Chondrocyte (in vitro differentiated cells): ENCODE results near the gene ERCC4. TPM values are rescaled to one million over a fixed set of nuclear protein-coding genes. Genes with fewer than 3 reads are reported as not detected.

ENCODE experiments used
- DNase-seq: peaks from one replicate; pipeline ENCODE4 v3.0.0; 2021; ENCODE audit warnings: mixed read lengths, low spot score
- H3K27ac Mint-ChIP-seq: one replicate; pipeline ENCODE4 v1.8.0; 2021; ENCODE audit warnings: mild to moderate bottlenecking, moderate library complexity, mixed read lengths; ENCODE audit not compliant: unreplicated experiment
- H3K27me3 Mint-ChIP-seq: 2 replicates; pipeline ENCODE4 v1.8.0; 2021; ENCODE audit warnings: low read depth, mixed read lengths
- H3K36me3 Mint-ChIP-seq: 2 replicates; pipeline ENCODE4 v1.8.0; 2021; ENCODE audit warnings: low read depth, mixed read lengths
- H3K4me1 Mint-ChIP-seq: 2 replicates; pipeline ENCODE4 v1.8.0; 2021; ENCODE audit warnings: low read depth, mild to moderate bottlenecking, mixed read lengths
- H3K4me3 Mint-ChIP-seq: one replicate; pipeline ENCODE4 v1.8.0; 2021; ENCODE audit warnings: mild to moderate bottlenecking, moderate library complexity, mixed read lengths; ENCODE audit not compliant: unreplicated experiment
- H3K9me3 Mint-ChIP-seq: 2 replicates; pipeline ENCODE4 v1.8.0; 2021; ENCODE audit warnings: low read depth, mixed read lengths
- total RNA-seq: library from RNA; stranded (reverse); gene quantifications from 3 replicates; pipeline ENCODE4 v1.2.1, GENCODE V29; 2021
- TF ChIP-seq, protein P1 (sequence below): fragments of 200-600 bp; sonication (generic); IDR thresholded peaks from 2 replicates; pipeline ENCODE4 v1.5.0; 2021; ENCODE audit warnings: antibody characterized with exemption, mild to moderate bottlenecking, moderate library complexity

The ERCC4 gene
- total RNA-seq, 1 donor from 2014 or later: 18.5 TPM

DNA sequence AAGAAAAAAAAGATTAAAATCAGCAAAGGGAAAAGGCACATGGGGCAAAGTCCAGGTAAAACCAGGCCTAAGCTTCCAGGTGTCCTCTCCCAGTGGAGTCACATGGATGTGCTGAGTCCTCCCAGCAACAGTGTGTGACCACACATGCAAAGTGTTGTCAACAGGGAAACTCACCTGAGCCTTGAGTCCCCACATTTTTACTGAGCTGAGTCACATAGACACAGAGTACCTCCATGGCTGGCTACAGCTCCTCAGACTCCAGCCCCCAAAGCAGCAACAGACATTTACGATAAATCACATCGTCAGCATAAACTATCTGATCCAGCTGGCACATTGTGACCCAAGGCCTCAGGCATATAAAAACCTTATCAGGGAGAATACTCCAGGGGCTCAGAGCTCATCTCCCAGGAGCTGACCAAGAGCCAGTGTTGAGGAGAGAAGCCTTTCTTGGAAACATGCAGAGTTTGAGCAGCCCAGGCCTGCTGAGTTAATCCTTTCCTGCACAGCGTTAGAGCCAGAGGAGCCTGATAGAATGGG is 20.5 kb downstream of the ERCC4 start:
- TF ChIP-seq, protein P1, sequence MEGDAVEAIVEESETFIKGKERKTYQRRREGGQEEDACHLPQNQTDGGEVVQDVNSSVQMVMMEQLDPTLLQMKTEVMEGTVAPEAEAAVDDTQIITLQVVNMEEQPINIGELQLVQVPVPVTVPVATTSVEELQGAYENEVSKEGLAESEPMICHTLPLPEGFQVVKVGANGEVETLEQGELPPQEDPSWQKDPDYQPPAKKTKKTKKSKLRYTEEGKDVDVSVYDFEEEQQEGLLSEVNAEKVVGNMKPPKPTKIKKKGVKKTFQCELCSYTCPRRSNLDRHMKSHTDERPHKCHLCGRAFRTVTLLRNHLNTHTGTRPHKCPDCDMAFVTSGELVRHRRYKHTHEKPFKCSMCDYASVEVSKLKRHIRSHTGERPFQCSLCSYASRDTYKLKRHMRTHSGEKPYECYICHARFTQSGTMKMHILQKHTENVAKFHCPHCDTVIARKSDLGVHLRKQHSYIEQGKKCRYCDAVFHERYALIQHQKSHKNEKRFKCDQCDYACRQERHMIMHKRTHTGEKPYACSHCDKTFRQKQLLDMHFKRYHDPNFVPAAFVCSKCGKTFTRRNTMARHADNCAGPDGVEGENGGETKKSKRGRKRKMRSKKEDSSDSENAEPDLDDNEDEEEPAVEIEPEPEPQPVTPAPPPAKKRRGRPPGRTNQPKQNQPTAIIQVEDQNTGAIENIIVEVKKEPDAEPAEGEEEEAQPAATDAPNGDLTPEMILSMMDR: no peak
- peaks cover 5% of the 10 kb centered on the region for H3K4me1 Mint-ChIP-seq
- H3K27ac Mint-ChIP-seq: no peak overlapping the region
- peaks cover 21% of the 10 kb centered on the region for H3K36me3 Mint-ChIP-seq
- H3K9me3 Mint-ChIP-seq: no peaks in the 10 kb centered on the region
- H3K27me3 Mint-ChIP-seq: no peaks in the 10 kb centered on the region
- no peak overlapping the region for H3K4me3 Mint-ChIP-seq
- no peak for DNase-seq

DNA sequence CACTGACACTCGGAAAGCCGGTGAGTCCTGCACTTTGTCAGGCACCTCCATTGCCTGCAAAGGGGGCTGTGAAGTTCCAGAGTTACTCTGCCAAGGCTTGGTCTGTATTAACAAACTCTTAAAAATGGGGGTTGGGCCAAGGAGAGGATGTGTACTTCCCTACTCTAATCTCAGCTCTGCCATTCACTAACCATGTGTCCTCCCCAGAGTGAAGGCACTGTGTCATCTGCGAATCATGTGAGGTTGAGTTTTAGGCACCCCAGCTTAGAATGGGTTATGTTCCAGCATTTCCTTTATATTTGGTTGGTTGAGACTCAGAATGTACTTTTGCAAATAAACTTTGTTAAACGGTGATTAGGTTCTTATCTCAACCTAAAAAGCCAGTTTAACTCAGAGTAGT is 24.9 kb downstream of the ERCC4 start:
- no peaks in the 10 kb centered on the region for H3K27me3 Mint-ChIP-seq
- no peaks in the 10 kb centered on the region for H3K4me1 Mint-ChIP-seq
- H3K36me3 Mint-ChIP-seq: peaks cover 29% of the 10 kb centered on the region
- TF ChIP-seq, protein P1: no peak
- no peak for DNase-seq
- H3K4me3 Mint-ChIP-seq: no peak overlapping the region
- H3K9me3 Mint-ChIP-seq: no peaks in the 10 kb centered on the region
- H3K27ac Mint-ChIP-seq: no peak overlapping the region

DNA sequence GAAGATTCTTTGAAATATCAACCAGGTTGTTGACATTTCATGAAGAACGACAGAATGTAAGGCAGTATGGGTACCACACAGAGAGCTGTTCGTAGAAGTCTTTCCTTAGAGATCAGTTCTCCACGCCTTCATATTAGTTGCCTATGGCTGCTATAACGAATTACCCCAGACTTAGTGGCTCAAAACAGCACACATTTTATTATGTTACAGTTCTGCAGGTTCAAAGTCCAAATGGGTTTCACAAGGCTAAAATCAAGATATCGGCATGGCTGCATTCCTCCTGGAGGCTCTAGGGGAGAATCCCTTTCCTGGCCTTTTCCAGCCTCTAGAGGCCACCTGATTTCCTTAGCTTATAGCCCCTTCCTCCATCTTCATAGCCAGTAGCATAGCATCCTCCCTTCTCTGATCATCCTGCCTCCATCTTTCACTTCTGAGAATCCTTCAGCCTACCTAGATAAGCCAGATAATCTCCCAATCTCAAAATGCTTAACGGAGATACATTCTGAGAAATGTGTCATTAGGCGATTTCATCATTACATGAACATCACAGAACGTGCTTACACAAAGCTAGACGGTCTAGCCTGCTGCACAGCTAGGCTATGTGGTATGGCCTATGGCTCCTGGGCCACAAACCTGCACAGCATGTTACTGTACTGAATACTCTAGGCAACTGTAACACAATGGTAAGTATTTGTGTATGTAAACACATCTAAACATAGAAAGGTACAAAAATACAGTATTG is 26.0 kb downstream of the ERCC4 start:
- no peaks in the 10 kb centered on the region for H3K4me1 Mint-ChIP-seq
- peaks cover 31% of the 10 kb centered on the region for H3K36me3 Mint-ChIP-seq
- no peak for DNase-seq
- no peaks in the 10 kb centered on the region for H3K27me3 Mint-ChIP-seq
- H3K4me3 Mint-ChIP-seq: no peak overlapping the region
- H3K9me3 Mint-ChIP-seq: no peaks in the 10 kb centered on the region
- no peak overlapping the region for H3K27ac Mint-ChIP-seq
- TF ChIP-seq, protein P1: no peak

DNA sequence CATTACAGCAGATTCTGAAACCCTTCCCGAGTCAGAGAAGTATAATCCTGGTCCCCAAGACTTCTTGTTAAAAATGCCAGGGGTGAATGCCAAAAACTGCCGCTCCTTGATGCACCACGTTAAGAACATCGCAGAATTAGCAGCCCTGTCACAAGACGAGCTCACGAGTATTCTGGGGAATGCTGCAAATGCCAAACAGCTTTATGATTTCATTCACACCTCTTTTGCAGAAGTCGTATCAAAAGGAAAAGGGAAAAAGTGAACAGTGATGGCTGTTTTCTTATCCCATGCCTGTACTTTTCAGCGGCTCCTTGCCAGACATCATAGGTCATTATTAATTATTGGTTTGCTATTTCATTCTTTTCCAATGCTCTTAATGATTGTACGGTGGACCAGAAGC is 28.1 kb downstream of the ERCC4 start:
- Mint-ChIP-seq H3K36me3 (peaks cover 31% of the 10 kb centered on the region), H3K27ac (no peak overlapping the region), H3K9me3 (no peaks in the 10 kb centered on the region)

DNA sequence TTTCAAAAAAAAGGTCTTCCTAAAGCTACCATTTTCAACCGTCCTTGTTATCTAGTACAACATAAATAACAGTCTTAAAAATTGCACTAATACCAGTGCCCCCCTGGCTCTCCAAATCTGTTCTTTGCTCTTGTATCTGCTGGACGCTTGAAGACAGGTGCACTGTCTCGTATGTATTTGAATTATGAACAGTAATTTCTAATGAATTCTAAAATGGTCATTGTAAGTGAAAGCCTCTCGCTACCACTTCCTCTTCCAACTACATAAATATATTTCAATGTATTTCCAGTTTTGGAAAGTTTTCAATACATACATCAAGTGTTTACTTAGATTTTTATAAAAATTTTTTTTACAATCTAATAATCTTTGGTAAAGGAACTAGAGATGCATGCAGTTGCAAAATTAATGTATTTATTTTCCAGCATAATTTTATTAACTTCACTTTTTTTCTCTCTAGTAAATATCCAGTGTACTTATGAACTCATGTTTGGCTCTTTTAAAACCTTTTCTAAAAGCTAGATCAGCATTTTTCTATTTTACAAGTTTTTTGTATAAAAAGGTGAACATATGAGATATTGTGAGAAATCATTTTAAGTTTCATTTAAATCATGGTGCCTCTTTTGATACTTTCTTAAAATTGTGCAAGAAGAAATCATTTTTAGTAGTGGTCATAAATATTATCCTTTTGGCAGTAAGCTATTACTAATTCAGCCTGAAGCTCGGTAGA is 31.0 kb downstream of the ERCC4 start:
- Mint-ChIP-seq H3K4me3 (no peak overlapping the region), H3K9me3 (no peaks in the 10 kb centered on the region), H3K36me3 (peaks cover 27% of the 10 kb centered on the region), H3K27ac (no peak overlapping the region), H3K4me1 (peaks cover 11% of the 10 kb centered on the region), H3K27me3 (no peaks in the 10 kb centered on the region)
- DNase-seq: no peak
- TF ChIP-seq, protein P1: no peak

More for the DNA sequence above, 28.1 kb downstream of the ERCC4 start:
- H3K27me3 Mint-ChIP-seq: no peaks in the 10 kb centered on the region
- H3K4me1 Mint-ChIP-seq: no peaks in the 10 kb centered on the region
- TF ChIP-seq, protein P1: no peak
- no peak for DNase-seq
- no peak overlapping the region for H3K4me3 Mint-ChIP-seq
